Heart right ventricle (tissue), 16 donors: ENCODE measurements around the gene TMEM123. TPM values are rescaled to one million over a fixed set of nuclear protein-coding genes. Genes with fewer than 3 reads are reported as not detected.

Source experiments
- ATAC-seq, 8 donors: fragments of 200-7000 bp; cut with Tn5 transposase; one replicate each; pipeline ENCODE4 v1.9.1; 2020; ENCODE audit warnings: mild to moderate bottlenecking in 8 of 8, moderate library complexity in 8 of 8, moderate number of reproducible peaks in 1 of 8
- DNase-seq, 2 donors: peaks; one replicate each; pipeline ENCODE4 v3.0.0-alpha.2; 2020
- H3K27ac ChIP-seq, 10 donors: fragments of 200-600 bp; sonication (generic) in 2 of 10; one replicate each; pipeline versions ENCODE4 v1.5.0 to v1.8.0; 2020 to 2022; ENCODE audit warnings: mild to moderate bottlenecking in 3 of 10
- H3K27me3 ChIP-seq, 7 donors: fragments of 200-600 bp; one replicate each; pipeline ENCODE4 v1.8.0; 2021 to 2022; ENCODE audit warnings: mild to moderate bottlenecking in 2 of 7
- H3K36me3 ChIP-seq, 9 donors: fragments of 200-600 bp; sonication (generic) in 1 of 9; one replicate each; pipeline versions ENCODE4 v1.5.0 to v1.8.0; 2020 to 2022; ENCODE audit warnings: mild to moderate bottlenecking in 2 of 9
- H3K4me1 ChIP-seq, 9 donors: fragments of 200-600 bp; sonication (generic) in 1 of 9; one replicate each; pipeline versions ENCODE4 v1.5.0 to v1.8.0; 2020 to 2022; ENCODE audit warnings: mild to moderate bottlenecking in 4 of 9
- H3K4me3 ChIP-seq, 10 donors: fragments of 200-600 bp; sonication (generic) in 2 of 10; one replicate each; pipeline versions ENCODE4 v1.5.0 to v1.8.0; 2020 to 2022; ENCODE audit warnings: mild to moderate bottlenecking in 7 of 10, moderate library complexity in 2 of 10
- H3K9me3 ChIP-seq, 11 donors: fragments of 200-600 bp in 10 of 11; sonication (generic) in 2 of 11; one replicate each; pipeline versions ENCODE4 v1.5.0 to v1.8.0; 2013 to 2022; ENCODE audit warnings: mild to moderate bottlenecking in 2 of 11, control low read depth in 1 of 11, moderate library complexity in 1 of 11
- CTCF ChIP-seq, 9 donors: fragments of 200-600 bp; sonication (generic) in 2 of 9; IDR thresholded peaks; one replicate each; pipeline versions ENCODE4 v1.5.0 to v1.8.0; 2021 to 2022; ENCODE audit warnings: antibody characterized with exemption in 9 of 9, mild to moderate bottlenecking in 5 of 9, moderate library complexity in 1 of 9
- WGBS, 2 donors: extraction: QIAGEN DNeasy Blood & Tissue Kit; methylation state at CpG; one replicate each; pipeline ENCODE4 v1.1.7; 2013; ENCODE audit warnings: inconsistent platforms in 1 of 2; 5-methylcytosine and 5-hydroxymethylcytosine counted together
- intact Hi-C, 10 donors: fragments of 100-400 bp; cut with DNase I; formaldehyde crosslinking; loops; one replicate each; pipeline versions ENCODE4 v1.11.1 to v1.14.2; 2022
- polyA plus RNA-seq, 2 donors: library from polyadenylated mRNA; stranded (reverse); fragments of 200-250 nt; gene quantifications; one replicate each; pipeline ENCODE4 v1.2.3, GENCODE V29; 2013
- total RNA-seq, 10 donors: library from RNA; stranded (reverse); fragmentation: NEBNext Ultra II Directional in 3 of 10; extraction: Animal tissue kit (Norgen Biotek cat#: 25700) in 3 of 10; gene quantifications; one replicate each; pipeline versions ENCODE4 v1.2.1 to v1.2.4, GENCODE V29; 2021 to 2023
- donor health status: Arrhythmogenic right ventricular cardiomyopathy.
- donor health status: ischemic (EF 13 %, LVEDD 7.1; RV severe dilation, severe dysfunction).
- donor health status: healthy with polysubstance abuse.
- donor health status: DM: no; HTN: yes; CAD: no.
- donor health status: DM: no; HTN: no; CAD: no.
- donor health status: ischemic (EF 25% LVEDD 6.9; RV normal size, moderate dysfunction).
- donor health status: ischemic (EF 25% LVEDD 5.7; RV mildly dilated, moderate dysfunction).
- donor health status: healthy.
- donor health status: DM: yes; HTN: yes; CAD: no.
- donor health status: Ischemic cardiomyopathy.
- donor health status: ischemic (EF 35%, LVEDD 5.7; RV mildly dilated, moderate dysfunction).
- donor health status: nonischemic (EF 11% LVEDD 7.7; RV severe dilation, severe dysfunction).
- donor health status: DM: yes; HTN: yes; CAD: no.
- donor health status: PGD.
- donor health status: ischemic (EF 29% LVEDD 5.4; RV normal size, mild dysfunction).
- donor health status: nonischemic (EF 23%, LVEDD 6.1; RV moderate dilation, normal function).

The TMEM123 gene
- total and polyA plus RNA-seq, 12 donors = 18.7 to 98.7 (median 77.4) TPM

GRCh38 chr11:102478673-102479299 is 26.2 kb upstream of the TMEM123 start:
- H3K4me1 ChIP-seq = peaks cover 0 to 16% (median 3%) of the 10 kb centered on the region in 9 donors
- H3K9me3 ChIP-seq = no peaks in the 10 kb centered on the region
- H3K27ac ChIP-seq = no peak overlapping the region
- no peaks in the 10 kb centered on the region for H3K36me3 ChIP-seq
- WGBS, 2 donors = 88 to 92% methylated on average over 1 of the region's 1 CpG
- no peak overlapping the region for H3K4me3 ChIP-seq
- DNase-seq (no peak), ATAC-seq (no peak)
- intact Hi-C loops = no loop called here
- no peak for TF ChIP-seq CTCF (IDR thresholded peaks at IDR 0.05)
- H3K27me3 ChIP-seq = no peaks in the 10 kb centered on the region

GRCh38 chr11:102476812-102477211 is 24.2 kb upstream of the TMEM123 start:
- 10 to 12% methylated on average over 1 of the region's 1 CpG for WGBS, 2 donors
- H3K27me3 ChIP-seq = no peaks in the 10 kb centered on the region
- H3K36me3 ChIP-seq = no peaks in the 10 kb centered on the region
- TF ChIP-seq CTCF (IDR thresholded peaks at IDR 0.05) = no peak
- H3K27ac ChIP-seq = peak overlapping the region in 3 of 10 donors; percentile 17 to 65 (median 45)
- H3K4me1 ChIP-seq = peaks cover 0 to 16% (median 3%) of the 10 kb centered on the region in 9 donors
- no peak overlapping the region for H3K4me3 ChIP-seq
- ATAC-seq (peak in 5 of 8 donors; percentile 52 to 94 (median 63)), DNase-seq (peak in 1 of 2 donors; percentile 19)
- H3K9me3 ChIP-seq = no peaks in the 10 kb centered on the region
- intact Hi-C loops = no loop called here

GRCh38 chr11:102476069-102476468 is 23.5 kb upstream of the TMEM123 start:
- Histone ChIP-seq H3K27ac (peak overlapping the region in 1 of 10 donors; percentile 1), H3K36me3 (no peaks in the 10 kb centered on the region), H3K27me3 (no peaks in the 10 kb centered on the region), H3K9me3 (no peaks in the 10 kb centered on the region), H3K4me1 (peaks cover 0 to 16% (median 3%) of the 10 kb centered on the region in 9 donors), H3K4me3 (no peak overlapping the region)
- ATAC-seq = no peak
- intact Hi-C loops = no loop called here
- 69 to 72% methylated on average over 1 of the region's 1 CpG for WGBS, 2 donors
- no peak for DNase-seq
- TF ChIP-seq CTCF (IDR thresholded peaks at IDR 0.05) = no peak

GRCh38 chr11:102473543-102473942 is 21.0 kb upstream of the TMEM123 start:
- Histone ChIP-seq H3K4me3 (no peak overlapping the region), H3K36me3 (no peaks in the 10 kb centered on the region), H3K9me3 (no peaks in the 10 kb centered on the region), H3K27ac (no peak overlapping the region), H3K4me1 (peaks cover 0 to 29% (median 5%) of the 10 kb centered on the region in 9 donors), H3K27me3 (no peaks in the 10 kb centered on the region)
- DNase-seq = no peak
- no peak for ATAC-seq
- intact Hi-C loops = no loop called here
- no peak for TF ChIP-seq CTCF (IDR thresholded peaks at IDR 0.05)
- 97 to 100% methylated on average over 5 of the region's 5 CpGs for WGBS, 2 donors
